Ovary (tissue), 3 donors: Measurements from ENCODE around the gene HORMAD2.

Source experiments
- CTCF ChIP-seq, 3 donors: fragments of 450-650 bp in 2 of 3; fragments of 200-600 bp in 1 of 3; IDR thresholded peaks; one replicate each; pipeline versions ENCODE4 v1.5.1 to v1.8.0; 2016 to 2022; ENCODE audit warnings: antibody characterized with exemption in 3 of 3, mild to moderate bottlenecking in 1 of 3
- EP300 ChIP-seq: sonication (generic); formaldehyde crosslinking; IDR thresholded peaks from one replicate; pipeline ENCODE4 v1.6.1; 2017; ENCODE audit warnings: antibody characterized with exemption
- POLR2A ChIP-seq: fragments of 450-650 bp; IDR thresholded peaks from one replicate; pipeline ENCODE4 v1.6.1; 2017; ENCODE audit warnings: antibody characterized with exemption, mild to moderate bottlenecking, moderate library complexity
- donor health status: DM: no; HTN: no; CAD: no.

- TF ChIP-seq POLR2A: no peak
- TF ChIP-seq CTCF (IDR thresholded peaks at IDR 0.05): no peak
- TF ChIP-seq EP300: no peak
Observed at GRCh38 chr22:30054764-30055069, 25.5 kb upstream of the HORMAD2 start.
